Cardiac septum (tissue), 1 donor: ENCODE measurements around the gene TSPYL2. TPM values are rescaled to one million over a fixed set of nuclear protein-coding genes. Genes with fewer than 3 reads are reported as not detected.

Experiments used
- DNase-seq: peaks from one replicate; pipeline ENCODE4 v3.0.0-alpha.2; 2020; ENCODE audit warnings: low spot score
- intact Hi-C: fragments of 100-400 bp; cut with DNase I; formaldehyde crosslinking; loops from one replicate; pipeline ENCODE4 v1.14.0; 2022
- long read RNA-seq: library from polyadenylated mRNA; unstranded; transcript quantifications from one replicate; pipeline ENCODE4 v2.0.0, GENCODE V29; 2021
- total RNA-seq: library from RNA; stranded (reverse); fragmentation: NEBNext Ultra II Directional; extraction: Animal tissue kit (Norgen Biotek cat#: 25700); gene quantifications from one replicate; pipeline ENCODE4 v1.2.1, GENCODE V29; 2021
- donor health status: DM: no; HTN: no; CAD: no.

Gene TSPYL2
- 34.2 TPM for total RNA-seq
- long read RNA-seq, transcript TSPYL2-201 (7 exons, 2,815 nt) = major isoform, 36 of 63 reads
- long read RNA-seq, partial matches to known transcripts = 14 of 63 reads
- long read RNA-seq, other reads (novel, unspliced or antisense) = 13 of 63 reads

- peak; percentile 95 for DNase-seq
- intact Hi-C loops = no loop called here
These were observed at the start of gene TSPYL2 for GRCh38 chrX:53081925-53082772. Gene TSPYL2 (plus strand): TSS chrX:53082367. CDS start chrX:53082499, 132 bp downstream.

- intact Hi-C loops = no loop called here
- no peak for DNase-seq
These were observed 46.0 kb upstream of the TSPYL2 start for GRCh38 chrX:53036149-53036548.

DNA sequence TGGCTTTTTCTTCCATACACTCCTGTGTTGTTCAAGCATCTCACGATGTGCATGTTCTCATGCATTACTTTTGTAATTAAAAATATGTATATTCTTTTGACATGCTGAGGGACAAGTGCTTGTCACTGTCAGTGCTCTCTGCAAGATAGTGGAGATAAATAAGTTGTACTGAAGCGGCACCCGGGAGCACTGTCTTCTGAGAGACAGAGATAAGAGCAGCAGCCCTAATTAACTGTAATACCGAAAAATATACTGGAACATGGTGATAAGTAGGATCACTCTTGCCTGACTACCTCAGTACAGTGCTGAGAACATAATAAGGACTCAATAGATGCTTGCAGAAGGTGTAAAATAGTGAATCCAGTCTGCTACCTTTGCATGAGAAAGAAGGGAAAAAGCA, 42.9 kb upstream of the TSPYL2 start:
- DNase-seq = no peak
- intact Hi-C loops = no loop called here

DNA sequence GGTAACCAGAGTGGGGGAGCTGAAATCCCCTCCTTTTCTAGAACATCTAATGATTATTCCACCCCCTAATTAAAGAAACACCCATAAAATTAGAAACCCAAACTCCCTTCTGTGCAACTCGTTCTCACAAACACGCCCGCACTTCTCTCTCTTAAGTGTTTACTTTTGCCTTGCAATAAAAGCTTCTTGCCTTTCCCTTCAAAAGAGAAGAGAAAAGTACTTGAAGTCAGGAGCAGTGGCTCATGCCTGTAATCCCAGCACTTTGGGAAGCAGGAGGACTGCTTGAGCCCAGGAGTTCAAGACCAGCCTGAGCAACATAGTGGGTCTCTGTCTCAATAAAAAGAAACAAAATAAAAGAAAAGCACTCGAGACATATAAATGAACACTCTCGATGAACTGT, 37.2 kb upstream of the TSPYL2 start:
- no peak for DNase-seq
- intact Hi-C loops = no loop called here

- intact Hi-C loops = no loop called here
- no peak for DNase-seq
These were observed 34.9 kb upstream of the TSPYL2 start for GRCh38 chrX:53047228-53047627.

DNA sequence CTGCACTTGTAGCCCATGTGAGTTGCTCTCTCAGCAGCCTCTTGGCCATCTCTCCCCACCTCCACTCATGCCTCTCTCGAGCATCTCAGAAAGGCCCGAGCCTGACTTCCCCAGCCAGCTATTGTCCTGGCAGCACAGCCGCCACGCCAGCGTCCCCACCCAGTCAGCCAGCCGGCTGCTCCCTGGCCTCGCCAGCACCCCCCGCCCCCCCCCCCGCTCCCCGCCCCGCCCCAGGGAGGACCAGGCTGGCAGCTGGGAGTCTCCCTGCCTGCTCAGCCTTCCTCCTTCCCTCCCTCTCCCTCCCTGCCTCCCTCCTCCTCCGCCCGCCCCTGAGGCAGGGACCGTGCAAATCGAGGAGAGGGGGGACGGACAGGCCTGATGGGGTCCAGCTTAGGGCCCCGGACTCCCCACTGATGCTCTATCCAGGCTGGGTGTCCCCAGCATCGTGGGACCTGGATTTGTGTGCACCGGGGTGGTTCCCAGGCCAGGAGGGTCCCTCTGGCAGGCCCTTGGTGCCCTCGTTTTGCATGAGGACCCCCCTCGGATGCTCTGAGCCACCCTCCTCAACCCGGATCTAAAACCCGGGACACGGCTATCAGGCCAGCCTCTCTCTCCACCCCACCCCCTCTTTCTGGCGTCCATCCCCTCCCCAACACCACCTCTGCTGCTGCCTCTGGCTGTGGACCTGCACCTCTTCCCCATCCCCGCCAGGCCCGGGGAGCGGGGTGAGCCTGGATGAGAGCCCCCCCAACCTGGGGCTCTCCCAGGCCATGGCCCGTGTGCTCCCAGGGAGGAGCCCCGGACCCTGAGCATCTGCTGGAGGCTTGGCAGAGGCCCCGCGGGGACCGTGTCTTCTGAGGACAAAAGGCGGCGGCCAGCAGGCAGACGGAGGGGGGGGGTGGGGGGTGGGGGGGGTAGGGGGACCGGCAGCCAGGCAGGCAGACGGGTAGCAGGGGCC, 33.7 kb upstream of the TSPYL2 start, which contains the start of gene GPR173:
Gene GPR173 (plus strand): TSS at position 621 of the 958 bp plus-strand sequence. CDS start 27,833 bp downstream, outside the sequence.
- DNase-seq = no peak
- intact Hi-C loops = no loop called here

DNA sequence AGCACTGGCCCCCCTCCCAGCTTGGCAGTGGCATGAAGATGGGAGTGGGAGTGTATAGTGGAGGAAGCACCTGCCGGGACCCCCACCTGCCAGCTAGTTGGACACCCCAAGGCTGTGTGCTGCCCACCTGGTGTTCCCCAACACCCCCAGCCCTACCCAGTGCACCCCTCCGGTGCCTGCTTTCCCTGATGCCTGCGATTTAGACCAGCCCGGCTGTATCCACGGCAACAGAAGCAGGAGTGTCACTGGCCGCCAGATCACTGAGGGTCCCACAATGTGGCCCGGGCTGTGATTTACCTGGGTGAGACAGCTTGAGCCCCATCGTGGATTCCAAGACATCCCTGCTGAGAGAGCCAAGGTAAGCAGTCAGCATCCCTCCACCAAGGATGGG, 33.0 kb upstream of the TSPYL2 start:
- DNase-seq = no peak

DNA sequence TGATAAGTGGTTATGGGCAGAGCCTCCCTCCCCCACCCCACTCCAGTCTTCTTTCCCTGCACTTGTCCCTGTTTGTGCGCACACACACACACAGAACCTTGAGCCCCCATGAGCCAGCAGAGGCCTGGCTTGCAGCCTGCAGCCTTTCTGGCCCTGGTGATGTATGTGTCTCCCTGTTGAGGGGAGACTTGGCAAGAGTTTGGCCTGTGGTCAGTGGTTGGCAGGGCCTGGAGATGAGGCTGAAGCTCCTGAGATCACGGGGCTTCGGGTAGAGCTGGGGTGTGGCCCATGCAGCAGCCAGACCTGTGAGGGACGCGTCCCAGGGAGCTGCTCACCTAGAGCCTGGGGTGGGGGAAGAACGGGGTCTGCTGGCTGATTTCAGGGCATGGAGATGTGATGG, 31.3 kb upstream of the TSPYL2 start:
- DNase-seq = no peak
- intact Hi-C loops = no loop called here

More for the DNA sequence above, 33.0 kb upstream of the TSPYL2 start:
- intact Hi-C loops = no loop called here

DNA sequence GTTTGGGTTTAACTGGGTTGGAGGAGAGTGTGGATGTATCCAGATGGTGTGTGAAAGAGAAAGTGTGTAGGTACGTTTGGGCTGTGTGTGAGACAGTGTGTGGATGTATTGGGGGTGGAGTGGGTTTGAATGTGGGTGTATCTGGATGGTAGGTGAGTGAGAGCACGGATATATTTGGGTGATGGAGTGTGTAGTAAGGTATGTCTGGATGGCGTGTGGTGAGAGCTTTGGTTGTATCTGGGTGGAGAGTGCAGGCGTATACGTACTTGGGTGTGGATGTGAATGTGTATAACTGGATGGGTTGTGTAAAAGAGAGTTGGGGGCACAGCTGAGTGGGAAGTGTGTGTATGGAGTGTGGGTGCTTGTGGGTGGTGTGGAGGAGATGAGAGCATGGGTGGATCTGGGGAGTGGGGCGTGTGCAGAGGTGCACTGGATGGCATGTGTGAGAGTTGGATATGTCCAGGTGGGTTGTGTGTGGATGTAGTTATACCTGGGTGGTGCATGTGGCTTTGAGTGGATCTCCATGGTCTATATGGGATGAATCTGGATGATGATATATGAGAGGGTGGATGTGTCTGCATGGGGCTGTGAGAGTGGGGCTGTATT, 26.8 kb upstream of the TSPYL2 start:
- DNase-seq = no peak
- intact Hi-C loops = no loop called here

- DNase-seq = no peak
- intact Hi-C loops = no loop called here
These were observed 25.9 kb upstream of the TSPYL2 start for GRCh38 chrX:53056292-53056691.

GRCh38 chrX:53065104-53065503, 17.1 kb upstream of the TSPYL2 start:
- DNase-seq = no peak
- intact Hi-C loops = no loop called here

DNA sequence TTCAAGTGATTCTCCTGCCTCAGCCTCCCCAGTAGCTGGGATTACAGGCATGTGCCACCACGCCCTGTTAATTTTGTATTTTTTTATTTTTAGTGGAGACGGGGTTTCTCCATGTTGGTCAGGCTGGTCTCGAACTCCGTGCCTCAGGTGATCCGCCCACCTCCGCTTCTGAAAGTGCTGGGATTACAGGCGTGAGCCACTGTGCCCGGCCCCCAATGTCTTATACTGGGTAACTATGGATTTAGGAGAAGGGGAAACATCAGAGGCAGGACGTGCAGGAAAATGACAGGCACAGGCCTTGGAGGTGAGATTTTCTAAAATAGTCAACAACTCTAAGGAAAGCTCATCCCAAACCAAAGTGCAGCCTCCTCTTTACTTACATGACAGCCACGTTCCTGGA, 11.1 kb upstream of the TSPYL2 start:
- intact Hi-C loops = loop anchor here (2.0 kb wide), 1 partner anchor 18 kb away; no protein-coding TSS in a partner anchor
- DNase-seq = no peak

DNA sequence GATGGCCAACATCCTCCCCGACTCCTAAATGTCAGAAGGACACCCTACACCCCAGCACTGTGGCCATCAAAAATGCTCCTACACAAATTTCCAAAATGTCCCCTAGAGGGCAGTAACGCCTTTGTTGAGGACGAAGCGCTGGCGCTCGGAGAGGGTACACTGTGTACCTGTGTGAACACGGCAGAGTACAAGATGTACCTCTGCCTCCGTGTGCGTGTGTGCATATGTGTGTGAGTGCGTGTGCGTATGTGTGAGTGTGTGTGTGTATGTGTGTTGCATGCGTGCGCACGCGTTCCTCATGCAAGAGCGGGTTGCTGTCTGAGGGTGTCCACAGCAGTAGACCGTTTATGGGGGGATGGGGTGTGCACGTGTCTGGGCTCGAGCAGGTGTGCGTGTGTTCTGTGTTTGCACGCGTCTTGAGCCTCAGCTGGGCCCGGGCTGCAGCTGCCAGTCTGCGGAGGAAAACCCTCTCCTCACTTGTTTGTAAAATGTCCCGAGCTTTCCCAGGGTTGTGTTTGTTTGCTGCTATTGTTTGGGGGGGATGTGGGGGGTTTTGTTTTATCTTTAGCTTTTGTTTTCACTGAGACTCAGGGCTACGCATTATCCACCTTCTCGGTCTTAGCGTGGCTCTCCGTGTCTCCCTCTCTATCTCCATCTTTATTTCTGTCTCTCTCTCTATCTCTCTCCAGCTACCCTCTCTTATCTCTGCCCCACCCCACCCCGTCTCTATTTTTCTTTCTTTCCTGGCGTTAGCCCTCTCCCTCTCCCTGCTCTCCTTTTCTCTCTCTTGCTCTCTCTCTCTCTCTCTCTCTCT, 10.4 kb upstream of the TSPYL2 start:
- intact Hi-C loops = loop anchor here (2.0 kb wide), 1 partner anchor 17 kb away; no protein-coding TSS in a partner anchor
- DNase-seq = no peak

DNA sequence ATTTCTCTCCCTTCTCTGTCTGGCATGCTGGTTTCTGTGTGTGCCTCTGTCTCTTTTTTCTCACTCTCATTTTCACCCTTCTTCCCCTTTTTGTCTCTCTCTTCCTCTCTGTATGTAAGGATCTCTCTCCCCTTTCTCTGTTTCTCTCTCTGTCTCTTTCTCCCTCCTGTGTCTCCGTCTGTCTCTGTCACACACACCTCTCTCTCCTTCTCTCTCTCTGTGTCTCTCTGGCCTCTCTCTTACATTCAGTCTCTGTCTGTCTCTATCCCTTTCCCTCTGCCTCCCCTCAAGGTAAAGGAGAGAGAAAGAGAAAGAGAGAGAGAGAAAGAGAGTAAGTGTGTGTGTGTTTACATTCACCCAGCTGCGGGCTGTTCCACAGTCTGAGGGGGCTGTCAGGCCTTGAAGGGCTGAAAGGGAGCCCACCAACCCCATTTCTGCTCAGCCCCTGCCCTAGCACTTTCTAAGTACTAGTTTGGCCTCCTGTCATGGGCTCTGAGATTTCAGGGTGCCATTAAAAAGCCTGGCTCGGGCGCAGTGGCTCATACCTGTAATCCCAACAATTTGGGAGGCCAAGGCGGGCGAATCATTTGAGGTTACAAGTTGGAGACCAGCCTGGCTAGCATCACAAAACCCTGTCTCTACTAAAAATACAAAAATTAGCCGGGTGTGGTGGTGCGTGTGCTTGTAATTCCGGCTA, 9.6 kb upstream of the TSPYL2 start:
- no peak for DNase-seq
- intact Hi-C loops = no loop called here

DNA sequence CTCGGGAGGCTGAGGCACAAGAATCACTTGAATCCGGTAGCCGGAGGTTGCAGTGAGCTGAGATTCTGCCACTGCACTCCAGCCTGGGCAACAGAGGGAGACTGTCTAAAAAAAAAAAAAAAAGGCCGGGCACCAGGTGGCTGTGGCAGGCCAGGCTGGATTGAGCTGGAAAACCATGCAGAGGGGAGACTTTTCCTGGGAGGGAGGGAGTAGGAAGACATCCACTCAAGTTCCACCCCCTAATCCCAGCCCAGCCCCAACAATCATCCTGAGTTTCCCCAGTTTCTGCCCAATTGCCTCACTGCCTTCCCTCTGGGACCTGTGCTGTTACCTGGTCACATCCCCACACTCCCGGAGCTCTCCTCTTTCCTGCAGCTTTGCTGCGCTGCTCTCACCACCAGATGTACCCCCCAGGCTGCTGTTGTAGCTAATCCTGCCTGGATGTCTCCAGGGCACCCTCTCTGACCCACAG, 9.0 kb upstream of the TSPYL2 start:
- no peak for DNase-seq
- intact Hi-C loops = no loop called here

GRCh38 chrX:53075011-53075410, 7.2 kb upstream of the TSPYL2 start:
- intact Hi-C loops = no loop called here
- DNase-seq = no peak

DNA sequence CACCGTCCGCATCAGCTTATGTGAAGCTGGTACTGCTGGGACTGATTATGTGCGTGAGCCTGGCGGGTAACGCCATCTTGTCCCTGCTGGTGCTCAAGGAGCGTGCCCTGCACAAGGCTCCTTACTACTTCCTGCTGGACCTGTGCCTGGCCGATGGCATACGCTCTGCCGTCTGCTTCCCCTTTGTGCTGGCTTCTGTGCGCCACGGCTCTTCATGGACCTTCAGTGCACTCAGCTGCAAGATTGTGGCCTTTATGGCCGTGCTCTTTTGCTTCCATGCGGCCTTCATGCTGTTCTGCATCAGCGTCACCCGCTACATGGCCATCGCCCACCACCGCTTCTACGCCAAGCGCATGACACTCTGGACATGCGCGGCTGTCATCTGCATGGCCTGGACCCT, 5.5 kb upstream of the TSPYL2 start:
- intact Hi-C loops = no loop called here
- no peak for DNase-seq
